Measurements from ENCODE around the gene DGCR2.

- TF ChIP-seq REST (IDR thresholded peaks at IDR 0.05; ENCODE audit: insufficient replicate concordance, low read depth) (no peak), SPI1 (IDR thresholded peaks at IDR 0.05; ENCODE audit: borderline replicate concordance, low read depth) (no peak), CTCF (IDR thresholded peaks at IDR 0.05; ENCODE audit: insufficient read depth, low read length) (no peak)
Measured at GRCh38 chr22:19132153-19132552, 9.9 kb upstream of the DGCR2 start.

Data from HL-60 (cell line).